ENCODE measurements around the gene TMEM52B.
"Not testable (repeated sequence)": the region's sequence is repeated elsewhere in the genome, so short reads cannot be mapped to it uniquely, and the experiment has no call there.

The TMEM52B gene

GRCh38 chr12:10211940-10212738 lies 33.3 kb downstream of the TMEM52B start:
- TF ChIP-seq, protein P1, sequence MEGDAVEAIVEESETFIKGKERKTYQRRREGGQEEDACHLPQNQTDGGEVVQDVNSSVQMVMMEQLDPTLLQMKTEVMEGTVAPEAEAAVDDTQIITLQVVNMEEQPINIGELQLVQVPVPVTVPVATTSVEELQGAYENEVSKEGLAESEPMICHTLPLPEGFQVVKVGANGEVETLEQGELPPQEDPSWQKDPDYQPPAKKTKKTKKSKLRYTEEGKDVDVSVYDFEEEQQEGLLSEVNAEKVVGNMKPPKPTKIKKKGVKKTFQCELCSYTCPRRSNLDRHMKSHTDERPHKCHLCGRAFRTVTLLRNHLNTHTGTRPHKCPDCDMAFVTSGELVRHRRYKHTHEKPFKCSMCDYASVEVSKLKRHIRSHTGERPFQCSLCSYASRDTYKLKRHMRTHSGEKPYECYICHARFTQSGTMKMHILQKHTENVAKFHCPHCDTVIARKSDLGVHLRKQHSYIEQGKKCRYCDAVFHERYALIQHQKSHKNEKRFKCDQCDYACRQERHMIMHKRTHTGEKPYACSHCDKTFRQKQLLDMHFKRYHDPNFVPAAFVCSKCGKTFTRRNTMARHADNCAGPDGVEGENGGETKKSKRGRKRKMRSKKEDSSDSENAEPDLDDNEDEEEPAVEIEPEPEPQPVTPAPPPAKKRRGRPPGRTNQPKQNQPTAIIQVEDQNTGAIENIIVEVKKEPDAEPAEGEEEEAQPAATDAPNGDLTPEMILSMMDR (IDR thresholded peaks at IDR 0.05; ENCODE audit: low read depth, low read length), result no peak
- H3K4me3 ChIP-seq (ENCODE audit: low read depth, low read length), result peak overlapping the region; percentile 94

DNA sequence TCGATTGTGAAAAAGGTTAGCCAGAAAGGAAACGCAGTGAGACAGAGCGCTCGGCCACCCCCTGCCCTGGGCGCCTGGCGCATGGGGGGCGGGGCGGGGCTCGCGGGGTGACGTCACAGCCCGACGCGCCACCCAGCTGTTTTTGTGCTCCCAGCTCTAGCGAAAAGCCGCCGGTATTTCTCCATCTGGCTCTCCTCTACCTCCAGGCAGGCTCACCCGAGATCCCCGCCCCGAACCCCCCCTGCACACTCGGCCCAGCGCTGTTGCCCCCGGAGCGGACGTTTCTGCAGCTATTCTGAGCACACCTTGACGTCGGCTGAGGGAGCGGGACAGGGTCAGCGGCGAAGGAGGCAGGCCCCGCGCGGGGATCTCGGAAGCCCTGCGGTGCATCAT lies 33.9 kb downstream of the TMEM52B start, which contains the start of gene GABARAPL1:
TSS of gene GABARAPL1 (plus strand) at position 139 of the 393 bp plus-strand sequence. CDS start at position 392, 253 bp downstream.
- TF ChIP-seq, protein P1 (IDR thresholded peaks at IDR 0.05; ENCODE audit: low read depth, low read length), result no peak
- peak within 1 kb of the TSS; percentile 94 for H3K4me3 ChIP-seq (ENCODE audit: low read depth, low read length)

DNA sequence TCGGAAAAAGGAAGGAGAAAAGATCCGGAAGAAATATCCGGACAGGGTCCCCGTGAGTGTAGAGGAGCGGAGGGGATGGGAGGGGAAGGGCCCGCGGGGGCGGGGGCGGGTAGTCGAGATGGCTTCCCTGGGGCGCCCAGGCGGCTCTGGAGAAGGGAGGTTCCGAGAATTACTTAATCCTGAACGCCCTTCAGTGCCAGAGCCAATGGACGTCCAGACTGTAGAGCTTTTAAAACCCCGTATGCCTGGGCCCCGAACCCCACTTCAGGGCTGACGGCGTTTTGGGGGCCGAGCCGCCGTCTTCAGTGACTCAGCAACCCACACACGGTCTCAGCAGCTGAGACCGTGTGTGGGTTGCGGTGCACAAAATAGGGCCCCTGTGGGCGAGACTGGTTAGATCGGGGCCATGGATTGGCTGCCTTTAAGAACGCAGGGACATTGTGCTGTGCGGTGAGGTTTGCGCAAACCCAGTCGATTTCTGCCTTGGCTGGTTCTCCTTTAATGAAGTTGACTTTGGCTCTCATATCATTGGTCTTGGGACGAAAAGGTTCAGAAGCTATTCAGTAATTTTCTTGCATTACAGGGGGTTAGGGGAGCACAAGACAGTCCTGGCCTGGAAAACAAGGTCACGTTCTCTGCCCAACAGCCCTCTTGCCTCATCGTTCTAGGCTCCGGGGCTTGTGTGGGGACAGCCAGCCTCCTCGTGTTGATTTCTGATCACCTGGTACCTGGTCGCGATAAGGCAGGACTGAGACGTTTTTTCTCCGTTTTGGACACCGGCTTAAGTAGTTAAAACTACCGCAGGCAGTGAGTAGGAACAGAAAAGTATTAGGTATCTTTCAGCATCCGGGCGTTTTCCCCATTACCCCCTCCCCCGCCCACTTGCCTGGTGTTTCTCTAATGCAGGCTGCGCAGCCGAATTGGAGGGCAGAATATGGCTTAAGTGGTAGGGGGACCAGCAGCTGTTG lies 34.6 kb downstream of the TMEM52B start:
- TF ChIP-seq, protein P1 (IDR thresholded peaks at IDR 0.05; ENCODE audit: low read depth, low read length), result no peak
- peak overlapping the region; percentile 94 for H3K4me3 ChIP-seq (ENCODE audit: low read depth, low read length)

DNA sequence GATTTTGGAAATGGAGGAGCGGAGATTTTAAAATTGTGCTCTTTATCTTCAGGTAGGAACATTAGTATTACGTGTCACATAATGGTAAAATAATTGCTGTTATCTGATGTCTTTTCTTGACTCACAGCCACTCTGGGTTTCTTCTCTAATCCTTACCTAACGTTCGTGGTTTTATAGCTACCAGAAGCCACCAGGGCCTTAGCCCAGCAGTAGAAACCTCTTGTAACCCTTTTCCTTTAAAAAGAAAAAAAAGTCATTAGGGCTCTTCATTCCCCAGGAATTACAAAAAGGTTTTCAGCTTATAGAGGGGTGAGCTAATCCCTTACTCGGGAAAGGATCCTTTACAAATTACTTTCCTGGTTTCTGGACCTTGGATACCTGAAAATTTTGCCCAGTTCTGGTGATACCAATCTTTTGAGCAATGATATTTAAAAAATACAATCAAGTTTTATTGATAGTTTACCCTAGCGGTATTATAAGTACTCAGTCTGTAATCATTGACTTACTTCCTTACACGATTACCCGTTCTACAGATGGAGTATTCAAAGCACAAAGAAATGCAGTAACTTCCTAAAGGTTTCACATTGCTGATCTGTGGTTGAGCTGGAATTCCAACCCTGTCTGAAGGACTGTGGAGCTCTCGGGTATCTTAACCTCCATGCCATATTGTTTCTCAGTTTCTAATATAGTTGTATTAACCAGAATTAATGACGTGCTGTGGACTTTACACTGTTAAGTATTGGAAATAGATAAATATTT lies 35.5 kb downstream of the TMEM52B start:
- H3K4me3 ChIP-seq (ENCODE audit: low read depth, low read length), result peak overlapping the region; percentile 94
- TF ChIP-seq, protein P1 (IDR thresholded peaks at IDR 0.05; ENCODE audit: low read depth, low read length), result no peak

GRCh38 chr12:10214895-10215267 lies 36.0 kb downstream of the TMEM52B start:
- TF ChIP-seq, protein P1 (IDR thresholded peaks at IDR 0.05; ENCODE audit: low read depth, low read length), result no peak
- peak overlapping the region; percentile 94 for H3K4me3 ChIP-seq (ENCODE audit: low read depth, low read length)

GRCh38 chr12:10215436-10215835 lies 36.6 kb downstream of the TMEM52B start:
- peak overlapping the region; percentile 94 for H3K4me3 ChIP-seq (ENCODE audit: low read depth, low read length)
- TF ChIP-seq, protein P1 (IDR thresholded peaks at IDR 0.05; ENCODE audit: low read depth, low read length), result no peak

DNA sequence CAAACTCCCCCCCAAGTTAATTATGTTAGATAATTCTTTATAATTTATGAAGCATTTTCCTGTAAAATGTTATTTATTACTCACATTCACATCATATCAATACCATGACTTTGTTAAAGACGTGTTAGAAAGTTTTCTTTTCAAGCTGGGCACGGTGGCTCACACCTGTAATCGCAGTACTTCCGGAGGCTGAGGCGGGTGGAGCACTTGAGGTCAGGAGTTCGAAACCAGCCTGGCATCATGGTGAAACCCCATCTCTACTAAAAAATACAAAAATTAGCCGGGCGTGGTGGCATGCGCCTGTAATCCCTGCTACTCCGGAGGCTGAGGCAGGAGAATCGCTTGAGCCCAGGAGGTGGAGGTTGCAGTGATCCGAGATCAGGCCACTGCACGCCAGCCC lies 37.1 kb downstream of the TMEM52B start:
- not testable (repeated sequence) for H3K4me3 ChIP-seq (ENCODE audit: low read depth, low read length)
